ENCODE data around the gene C11orf24.
A peak's percentile ranks its signal among the peaks of the same experiment; 100 is the strongest.

The C11orf24 gene

GRCh38 chr11:68216171-68216938 lies 55.4 kb downstream of the C11orf24 start:
- no peak overlapping the region for H3K4me3 ChIP-seq (replicated peaks; ENCODE audit: low read depth, low read length)
- no peak for TF ChIP-seq CTCF (IDR thresholded peaks at IDR 0.05; ENCODE audit: low read depth, low read length, missing control alignments)
- no peak for DNase-seq (ENCODE audit: extremely low read depth, low read depth)

DNA sequence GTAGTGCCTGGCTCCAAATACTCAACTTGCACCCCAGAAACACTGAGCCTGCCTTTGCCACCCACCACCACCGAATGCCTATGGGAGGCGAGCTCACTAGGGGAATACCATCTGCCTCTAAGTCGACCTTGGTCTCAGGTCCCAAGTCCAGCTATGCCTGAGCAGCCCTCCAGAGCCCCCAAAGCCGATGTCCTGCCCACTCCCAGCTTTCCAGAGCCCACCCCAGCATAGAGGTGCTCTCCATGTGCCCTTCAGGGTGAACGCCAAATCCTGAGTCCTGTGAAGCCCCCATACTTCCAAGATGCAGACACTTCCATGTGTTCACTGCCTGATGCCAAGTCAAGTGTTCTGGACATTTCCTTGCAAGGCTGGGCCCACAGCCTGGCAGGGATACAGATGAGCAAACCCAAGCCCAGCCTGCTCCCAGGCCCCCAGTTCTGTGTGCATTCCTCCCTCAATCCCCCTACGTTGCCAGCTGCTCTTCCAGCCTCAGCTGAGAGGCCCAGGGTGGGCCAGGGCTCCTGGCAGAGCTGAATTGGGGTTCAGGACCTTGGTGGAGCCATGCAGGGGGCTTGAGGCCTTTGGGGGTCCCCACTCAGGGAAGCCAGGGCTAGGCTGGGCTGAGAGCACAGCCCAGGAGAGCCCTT lies 56.1 kb downstream of the C11orf24 start:
- no peak for TF ChIP-seq CTCF (IDR thresholded peaks at IDR 0.05; ENCODE audit: low read depth, low read length, missing control alignments)
- no peak overlapping the region for H3K4me3 ChIP-seq (replicated peaks; ENCODE audit: low read depth, low read length)
- no peak for DNase-seq (ENCODE audit: extremely low read depth, low read depth)

- no peak for TF ChIP-seq CTCF (IDR thresholded peaks at IDR 0.05; ENCODE audit: low read depth, low read length, missing control alignments)
- H3K4me3 ChIP-seq (replicated peaks; ENCODE audit: low read depth, low read length): no peak overlapping the region
- no peak for DNase-seq (ENCODE audit: extremely low read depth, low read depth)
Observed at GRCh38 chr11:68215087-68215445, 56.7 kb downstream of the C11orf24 start.

GRCh38 chr11:68214173-68215086 lies 57.3 kb downstream of the C11orf24 start:
- TF ChIP-seq CTCF (IDR thresholded peaks at IDR 0.05; ENCODE audit: low read depth, low read length, missing control alignments): no peak
- DNase-seq (ENCODE audit: extremely low read depth, low read depth): no peak
- H3K4me3 ChIP-seq (replicated peaks; ENCODE audit: low read depth, low read length): peak overlapping the region; percentile 62

DNA sequence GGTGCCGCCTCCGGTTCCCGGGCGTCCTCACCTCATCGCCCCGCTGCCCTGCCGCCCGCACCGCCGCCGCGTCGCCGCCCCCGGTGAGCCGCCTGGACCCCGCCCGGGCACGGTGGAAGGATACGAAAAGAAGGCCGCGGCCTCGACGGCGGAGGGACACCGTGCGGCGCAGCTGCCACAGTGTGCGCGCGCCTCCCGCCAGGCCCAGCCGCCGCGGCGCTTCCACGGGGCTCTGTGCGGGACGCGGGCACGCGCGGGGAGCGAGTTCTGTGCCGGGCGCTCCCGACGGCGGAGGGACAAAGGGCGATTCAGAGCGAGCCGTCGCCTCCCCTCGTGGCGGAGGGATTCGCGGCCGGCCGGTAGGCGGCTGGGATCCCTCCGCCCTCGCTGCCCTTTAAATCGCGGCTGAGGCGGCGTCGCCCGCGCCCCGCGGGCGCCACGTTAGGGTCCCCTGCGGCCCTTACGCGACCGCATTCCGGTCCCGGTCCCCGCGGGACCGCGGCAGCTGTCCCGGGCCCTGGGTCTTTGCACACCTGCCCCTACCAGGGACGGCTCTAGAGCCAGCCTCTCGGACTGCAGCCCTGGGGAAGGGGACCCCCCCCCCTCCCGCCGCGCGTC lies 58.1 kb downstream of the C11orf24 start:
- H3K4me3 ChIP-seq (replicated peaks; ENCODE audit: low read depth, low read length): peak overlapping the region; percentile 62
- peak; percentile 42 for DNase-seq (ENCODE audit: extremely low read depth, low read depth)
- no peak for TF ChIP-seq CTCF (IDR thresholded peaks at IDR 0.05; ENCODE audit: low read depth, low read length, missing control alignments)

- H3K4me3 ChIP-seq (replicated peaks; ENCODE audit: low read depth, low read length): peak within 1 kb of the TSS; percentile 69
- DNase-seq (ENCODE audit: extremely low read depth, low read depth): no peak
- no peak for TF ChIP-seq CTCF (IDR thresholded peaks at IDR 0.05; ENCODE audit: low read depth, low read length, missing control alignments)
Observed at GRCh38 chr11:68213135-68213515, 58.6 kb downstream of the C11orf24 start, which contains the start of gene KMT5B. Gene KMT5B (minus strand): TSS chr11:68213296. CDS start chr11:68190076, 23,220 bp downstream.
